A549 (cell line): ENCODE measurements around the gene NRBP1.

Source experiments
- CTCF ChIP-seq: fragments of >200 bp; sonication (Bioruptor Twin); formaldehyde crosslinking; IDR thresholded peaks from 3 replicates; pipeline ENCODE4 v1.5.1; 2016
- MAZ ChIP-seq: fragments of 150-350 bp; IDR thresholded peaks from 2 replicates; pipeline ENCODE4 v1.6.1; 2014; ENCODE audit warnings: antibody characterized with exemption, low read depth, low read length, borderline replicate concordance

GRCh38 chr2:27400348-27401135 lies 27.9 kb upstream of the NRBP1 start:
- TF ChIP-seq CTCF (no peak), MAZ (no peak)
